Activated T-cell treated with anti-CD3 and anti-CD28 coated beads for 48 hours (primary cell): Measurements from ENCODE around the gene RAB27A.
"Not testable (repeated sequence)": the region's sequence is repeated elsewhere in the genome, so short reads cannot be mapped to it uniquely, and the experiment has no call there.

ENCODE experiments used
- DNase-seq: peaks from one replicate; pipeline ENCODE4 v3.0.0-alpha.2; 2020; ENCODE audit warnings: low read depth

Gene RAB27A

GRCh38 chr15:55281517-55282228, 7.9 kb downstream of the RAB27A start:
- DNase-seq: no peak

DNA sequence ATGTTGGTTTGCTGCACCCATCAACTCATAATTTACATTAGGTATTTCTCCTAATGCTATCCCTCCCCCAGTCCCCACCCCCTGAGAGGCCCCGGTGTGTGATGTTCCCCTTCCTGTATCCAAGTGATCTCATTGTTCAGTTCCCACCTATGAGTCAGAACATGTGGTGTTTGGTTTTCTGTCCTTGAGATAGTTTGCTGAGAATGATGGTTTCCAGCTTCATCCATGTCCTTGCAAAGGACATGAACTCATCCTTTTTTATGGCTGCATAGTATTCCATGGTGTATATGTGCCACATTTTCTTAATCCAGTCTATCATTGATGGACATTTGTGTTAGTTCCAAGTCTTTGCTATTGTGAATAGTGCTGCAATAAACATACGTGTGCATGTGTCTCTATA, 9.0 kb downstream of the RAB27A start:
- not testable (repeated sequence) for DNase-seq

- DNase-seq: peak; percentile 35
Observed at GRCh38 chr15:55279746-55280351, 9.8 kb downstream of the RAB27A start.

DNA sequence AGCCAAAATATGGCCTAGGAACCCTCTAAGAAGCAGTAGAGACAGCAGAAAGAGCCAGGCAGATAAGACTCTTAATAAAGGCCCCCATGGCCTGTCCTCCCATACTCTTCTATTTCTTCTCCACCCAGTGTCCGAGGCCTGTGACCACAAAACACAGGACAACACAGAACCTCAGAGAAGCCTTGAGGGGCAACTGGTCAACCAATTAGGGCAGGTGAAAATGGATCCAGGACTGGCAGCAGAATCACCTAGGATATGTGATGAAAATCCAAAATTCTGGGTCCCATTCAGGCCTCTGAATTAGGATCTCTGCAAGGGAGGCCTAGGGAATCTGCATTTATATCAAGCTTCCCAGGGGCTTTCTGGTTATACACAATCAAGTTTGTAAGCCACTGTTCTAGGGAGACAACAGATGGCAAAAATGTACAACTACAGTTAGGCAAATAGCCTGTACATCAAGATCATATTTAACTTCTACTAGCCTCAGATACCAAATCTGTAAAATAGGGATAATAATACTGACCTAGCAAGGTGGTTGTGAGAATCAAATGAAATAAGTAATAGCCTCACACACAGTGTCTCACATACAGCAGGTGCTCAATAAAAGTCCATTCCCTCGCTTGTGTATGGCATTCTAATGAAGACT, 10.4 kb downstream of the RAB27A start:
- no peak for DNase-seq

DNA sequence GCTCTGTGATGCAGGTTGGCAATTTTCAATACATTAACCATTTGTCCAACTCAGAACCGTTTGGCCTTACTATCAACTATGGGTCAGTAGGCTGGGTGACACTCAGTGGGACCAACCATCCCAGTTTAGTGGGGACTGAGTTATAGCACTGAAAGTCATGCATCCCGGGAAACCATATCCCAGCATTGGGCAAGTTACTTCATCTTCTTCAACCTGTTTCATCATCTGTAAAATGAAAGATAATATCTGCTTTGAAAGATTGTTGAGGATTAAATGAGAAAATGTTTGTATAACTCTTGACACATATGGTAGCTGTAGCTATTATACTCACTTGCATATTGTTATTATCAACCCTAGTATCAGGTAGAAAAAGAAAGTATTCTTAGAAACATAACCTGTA, 11.9 kb downstream of the RAB27A start:
- DNase-seq: no peak

DNA sequence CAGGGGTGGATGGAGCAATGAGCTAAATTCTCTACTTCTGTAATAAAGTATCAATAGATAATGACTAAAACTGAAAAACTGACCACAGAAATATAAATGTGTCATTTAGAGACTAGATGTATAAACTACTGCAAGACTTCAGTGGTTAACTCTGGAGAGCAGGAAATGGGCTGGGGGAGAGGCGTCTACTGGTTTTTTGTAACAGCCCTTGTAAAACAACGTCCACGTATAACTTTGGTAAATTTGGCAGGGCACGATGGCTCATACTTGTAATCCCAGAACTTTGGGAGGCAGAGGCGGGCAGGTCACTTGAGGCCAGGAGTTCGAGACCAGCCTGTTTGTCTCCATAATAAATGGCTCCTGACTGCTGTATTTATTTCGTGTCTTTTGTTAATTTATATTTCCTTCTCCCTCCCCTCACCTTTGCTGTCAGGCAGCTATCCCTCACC, 12.5 kb downstream of the RAB27A start:
- DNase-seq: peak; percentile 43

DNA sequence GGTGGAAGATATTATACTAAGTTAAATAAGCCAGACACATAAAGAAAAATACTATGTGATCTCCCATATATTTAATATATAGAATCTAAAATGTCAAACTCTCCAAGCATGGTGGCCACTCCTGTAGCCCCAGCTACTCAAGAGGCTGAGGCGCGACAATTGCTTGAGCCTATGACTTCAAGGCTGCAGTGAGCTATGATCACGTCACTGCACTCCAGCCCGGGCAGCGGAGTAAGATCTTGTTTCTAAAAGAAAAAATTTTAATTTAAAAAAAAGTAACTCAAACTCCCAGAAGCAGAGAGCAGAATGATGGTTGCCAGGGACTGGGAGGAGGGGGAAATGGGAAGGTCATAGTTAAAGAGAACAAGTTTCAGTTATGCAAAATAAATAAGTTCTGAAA, 13.3 kb downstream of the RAB27A start:
- no peak for DNase-seq

- no peak for DNase-seq
Observed at GRCh38 chr15:55270291-55270690, 19.3 kb downstream of the RAB27A start.

DNA sequence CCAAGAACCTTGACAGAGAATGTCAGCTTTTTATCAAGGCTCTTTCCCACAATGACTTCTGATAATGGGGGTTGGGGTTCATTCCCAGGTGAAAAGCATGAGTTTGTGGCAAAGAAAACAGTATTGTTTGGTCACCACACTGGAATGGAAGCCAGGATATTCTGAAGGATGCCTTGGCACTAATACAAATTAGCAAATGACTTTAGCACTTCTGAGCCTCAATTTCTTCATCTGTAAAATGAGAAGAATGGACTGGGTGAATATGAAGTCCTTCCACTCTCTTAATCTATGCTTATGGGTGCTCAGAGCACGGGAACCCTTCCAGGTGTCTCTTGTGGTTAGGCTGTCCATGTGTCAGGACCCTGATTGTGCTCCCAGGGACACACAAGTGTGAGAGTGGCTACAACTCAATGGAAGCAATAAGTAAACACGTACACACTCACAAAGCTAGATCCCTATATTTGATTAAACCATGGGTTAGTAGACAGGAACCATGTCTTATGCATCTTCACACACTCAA, 21.4 kb downstream of the RAB27A start:
- no peak for DNase-seq

DNA sequence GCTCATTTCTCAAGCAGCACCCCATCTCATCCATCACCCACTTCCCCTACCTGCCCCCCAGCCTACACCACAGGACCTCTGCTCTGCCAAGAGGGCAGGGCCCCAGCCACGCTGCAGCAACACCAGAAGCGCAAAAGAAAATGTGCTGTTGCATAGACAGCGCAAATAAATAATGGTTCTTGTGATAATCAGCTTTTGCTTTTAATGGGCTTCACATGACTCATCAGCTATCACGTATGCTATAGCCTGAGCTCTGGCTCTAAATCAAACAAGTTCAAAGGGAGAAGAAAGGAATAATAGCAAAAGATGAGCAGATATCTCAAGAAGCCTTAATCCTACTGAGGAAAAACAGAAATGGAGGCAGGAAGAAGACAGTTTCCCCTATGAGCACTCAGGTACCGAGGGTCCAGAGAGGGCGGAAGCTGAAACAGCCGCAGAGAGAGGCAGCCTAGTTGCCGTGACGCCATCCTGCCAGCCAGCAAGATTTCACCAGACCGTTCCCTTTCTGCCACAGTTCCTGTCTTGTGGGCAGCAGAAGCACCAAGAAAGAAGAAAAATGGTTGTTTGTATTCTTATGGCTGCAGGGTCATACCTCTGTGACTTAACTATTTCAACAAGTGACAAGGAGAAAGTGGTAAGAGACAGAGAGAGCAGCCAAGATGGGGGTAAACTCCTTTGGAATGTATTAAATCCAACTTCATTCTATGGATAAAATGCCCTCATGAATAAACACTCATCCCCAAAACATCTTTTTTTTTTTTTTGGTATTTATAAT, 22.0 kb downstream of the RAB27A start:
- DNase-seq: peak; percentile 58

GRCh38 chr15:55266547-55266946, 23.1 kb downstream of the RAB27A start:
- no peak for DNase-seq

GRCh38 chr15:55260562-55261131, 29.0 kb downstream of the RAB27A start:
- no peak for DNase-seq

GRCh38 chr15:55257938-55258337, 31.7 kb downstream of the RAB27A start:
- no peak for DNase-seq

DNA sequence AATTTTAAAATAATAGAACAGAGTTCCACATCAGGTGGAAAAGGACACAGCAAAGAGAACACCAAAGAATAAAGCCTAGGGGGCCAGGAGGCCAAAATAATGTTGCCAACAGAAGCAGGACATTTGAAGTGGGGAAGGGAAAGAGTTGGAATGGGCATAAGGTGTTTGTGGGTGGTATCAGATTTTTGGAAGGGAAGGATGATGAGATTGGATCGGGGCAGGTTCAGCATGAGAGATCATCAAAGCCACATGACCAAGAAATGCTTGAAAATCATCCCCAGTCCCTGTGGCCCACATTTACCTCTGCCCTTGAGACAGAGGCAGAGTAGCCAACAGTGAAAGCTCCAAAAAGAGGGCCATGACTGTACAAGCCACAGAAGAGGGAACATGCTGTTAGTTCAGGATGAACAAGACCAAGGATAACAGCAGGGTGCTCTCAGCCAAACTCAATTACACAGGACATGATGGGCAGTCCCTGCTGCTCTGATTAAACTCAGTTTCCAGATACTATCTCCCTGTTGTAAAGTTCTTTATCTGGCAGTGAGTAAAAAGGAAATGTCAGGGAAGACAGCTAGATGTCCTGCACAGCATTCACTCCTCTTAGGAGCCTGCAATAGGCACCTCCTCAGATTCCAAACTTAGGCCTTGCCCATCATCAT, 32.5 kb downstream of the RAB27A start:
- DNase-seq: no peak

- DNase-seq: no peak
Observed at GRCh38 chr15:55256281-55257011, 33.2 kb downstream of the RAB27A start.

- no peak for DNase-seq
Observed at GRCh38 chr15:55255714-55256113, 33.9 kb downstream of the RAB27A start.

GRCh38 chr15:55254916-55255679, 34.5 kb downstream of the RAB27A start:
- no peak for DNase-seq

DNA sequence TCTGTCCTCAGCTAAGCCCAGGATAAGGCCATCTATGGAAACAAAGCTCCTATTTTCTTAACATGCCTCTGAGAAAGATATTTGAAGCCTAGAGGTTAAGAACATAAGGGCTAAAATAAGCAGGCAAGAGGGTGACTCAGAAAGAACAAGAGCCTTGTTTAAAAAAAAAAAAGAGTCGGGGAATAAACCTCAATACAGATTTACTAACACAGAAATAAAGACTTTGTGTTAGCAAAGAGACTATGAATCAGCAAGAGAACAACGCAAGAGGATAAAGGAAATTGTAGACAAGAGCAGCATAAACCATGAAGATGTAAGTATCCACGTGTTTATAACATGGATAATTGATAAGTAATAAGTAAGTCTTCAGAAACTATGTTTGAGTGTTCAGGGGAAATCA, 36.0 kb downstream of the RAB27A start:
- no peak for DNase-seq

DNA sequence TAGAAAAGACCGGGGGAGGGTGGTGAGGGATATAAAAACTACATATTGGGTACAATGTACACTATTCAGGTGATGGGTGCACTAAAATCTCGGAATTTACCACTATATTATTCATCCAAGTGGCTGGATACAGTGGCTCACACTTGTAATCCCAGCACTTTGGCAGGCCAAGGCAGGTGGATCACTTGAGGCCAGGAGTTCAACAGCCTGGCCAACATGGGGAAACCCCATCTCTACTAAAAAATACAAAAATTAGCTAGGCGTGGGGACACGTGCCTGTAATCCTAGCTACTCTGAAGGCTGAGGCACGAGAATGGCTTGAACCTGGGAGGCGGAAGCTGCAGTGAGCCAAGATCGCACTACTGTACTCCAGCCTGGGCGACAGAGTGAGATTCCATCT, 37.4 kb downstream of the RAB27A start:
- DNase-seq: not testable (repeated sequence)

GRCh38 chr15:55250941-55251340, 38.7 kb downstream of the RAB27A start:
- DNase-seq: no peak
